ENCODE measurements around the gene RNF13.

DNA sequence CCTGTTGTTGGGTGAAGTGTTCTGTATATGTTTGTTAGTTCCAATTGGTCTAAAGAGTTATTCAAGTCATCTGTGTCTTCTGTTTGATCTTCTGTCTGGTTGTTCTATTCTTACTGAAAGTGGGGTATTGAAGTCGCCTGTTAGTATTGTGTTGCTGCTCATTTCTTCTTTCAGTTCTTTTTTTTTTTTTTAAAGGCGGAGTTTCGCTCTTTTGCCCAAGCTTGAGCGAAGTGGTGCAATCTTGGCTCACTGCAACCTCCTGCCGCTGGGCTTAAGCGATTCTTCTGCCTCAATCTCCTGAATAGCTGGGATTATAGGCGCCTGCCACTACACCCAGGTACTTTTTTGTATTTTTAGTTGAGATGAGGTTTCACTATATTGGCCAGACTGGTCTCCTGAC is 134.2 kb downstream of the RNF13 start:
- TF ChIP-seq, protein P1, sequence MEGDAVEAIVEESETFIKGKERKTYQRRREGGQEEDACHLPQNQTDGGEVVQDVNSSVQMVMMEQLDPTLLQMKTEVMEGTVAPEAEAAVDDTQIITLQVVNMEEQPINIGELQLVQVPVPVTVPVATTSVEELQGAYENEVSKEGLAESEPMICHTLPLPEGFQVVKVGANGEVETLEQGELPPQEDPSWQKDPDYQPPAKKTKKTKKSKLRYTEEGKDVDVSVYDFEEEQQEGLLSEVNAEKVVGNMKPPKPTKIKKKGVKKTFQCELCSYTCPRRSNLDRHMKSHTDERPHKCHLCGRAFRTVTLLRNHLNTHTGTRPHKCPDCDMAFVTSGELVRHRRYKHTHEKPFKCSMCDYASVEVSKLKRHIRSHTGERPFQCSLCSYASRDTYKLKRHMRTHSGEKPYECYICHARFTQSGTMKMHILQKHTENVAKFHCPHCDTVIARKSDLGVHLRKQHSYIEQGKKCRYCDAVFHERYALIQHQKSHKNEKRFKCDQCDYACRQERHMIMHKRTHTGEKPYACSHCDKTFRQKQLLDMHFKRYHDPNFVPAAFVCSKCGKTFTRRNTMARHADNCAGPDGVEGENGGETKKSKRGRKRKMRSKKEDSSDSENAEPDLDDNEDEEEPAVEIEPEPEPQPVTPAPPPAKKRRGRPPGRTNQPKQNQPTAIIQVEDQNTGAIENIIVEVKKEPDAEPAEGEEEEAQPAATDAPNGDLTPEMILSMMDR (IDR thresholded peaks at IDR 0.05; ENCODE audit: low read length), result no peak
- TF ChIP-seq EZH2phosphoT487 (IDR thresholded peaks at IDR 0.05; ENCODE audit: low read length), result no peak

Measured in MM.1S (cell line).